Panc1 (cell line): Measurements from ENCODE around the gene LRRN4CL. TPM values are rescaled to one million over a fixed set of nuclear protein-coding genes. Genes with fewer than 3 reads are reported as not detected.

Experiments
- ATAC-seq: fragments of 200-7000 bp; cut with Tn5 transposase; 2 replicates; pipeline ENCODE4 v1.9.1; 2020; ENCODE audit warnings: mild to moderate bottlenecking, moderate library complexity
- BruUV-seq: library from RNA; stranded (reverse); fragments of 400-500 nt; replicated peaks from 2 replicates; lab custom pipeline; 2021; lab: Mats Ljungman, UMichigan
- CTCF ChIA-PET: fragments of 300-600 bp; sonication (Branson Sonifier 250); formaldehyde crosslinking; loops from one replicate; lab custom pipeline; 2022; ENCODE audit warnings: antibody characterized with exemption; lab: Charles Lee
- POLR2A ChIA-PET: fragments of 300-600 bp; sonication (Branson Sonifier 250); formaldehyde crosslinking; loops from one replicate; lab custom pipeline; 2022; ENCODE audit warnings: antibody characterized with exemption; lab: Charles Lee
- DNase-seq: peaks from one replicate; pipeline ENCODE4 v3.0.0-alpha.2; 2010; ENCODE audit warnings: low read depth, low spot score
- H3K27ac ChIP-seq: 2 replicates; pipeline ENCODE4 v1.5.1; 2011; ENCODE audit warnings: mild to moderate bottlenecking, low read length, inconsistent platforms
- H3K27me3 ChIP-seq: fragments of 200-500 bp; sonication (Bioruptor generic); 2 replicates; pipeline ENCODE4 v1.6.0; 2014; ENCODE audit warnings: low read length, inconsistent platforms; ENCODE audit not compliant: control insufficient read depth, insufficient read depth
- H3K36me3 ChIP-seq: fragments of 200-500 bp; sonication (Bioruptor generic); 2 replicates; pipeline ENCODE4 v1.5.1; 2014; ENCODE audit warnings: inconsistent platforms, mild to moderate bottlenecking, low read length, moderate library complexity; ENCODE audit not compliant: control insufficient read depth, insufficient read depth
- H3K4me1 ChIP-seq: 2 replicates; pipeline ENCODE4 v1.5.1; 2011; ENCODE audit warnings: inconsistent platforms, mild to moderate bottlenecking, low read length, moderate library complexity; ENCODE audit not compliant: control insufficient read depth, insufficient read depth
- H3K4me3 ChIP-seq, 2 experiments: 2 replicates each; pipeline ENCODE4 v1.5.1; 2011 to 2012; ENCODE audit warnings: low read depth in 2 of 2, low read length in 2 of 2, mild to moderate bottlenecking in 2 of 2, inconsistent platforms in 1 of 2, moderate library complexity in 1 of 2
- H3K9me3 ChIP-seq: fragments of 200-500 bp; sonication (Bioruptor generic); 2 replicates; pipeline ENCODE4 v1.5.1; 2014; ENCODE audit warnings: low read depth, mild to moderate bottlenecking, inconsistent platforms, low read length, moderate library complexity; ENCODE audit not compliant: control insufficient read depth, insufficient read depth
- POLR2AphosphoS5 ChIP-seq: IDR thresholded peaks from 2 replicates; pipeline ENCODE4 v1.6.1; 2012; ENCODE audit warnings: mild to moderate bottlenecking, low read depth, low read length, moderate library complexity
- SIN3A ChIP-seq: IDR thresholded peaks from 2 replicates; pipeline ENCODE4 v1.6.1; 2012; ENCODE audit warnings: low read depth, mild to moderate bottlenecking, low read length, moderate library complexity, borderline replicate concordance; ENCODE audit not compliant: insufficient read depth
- TCF7L2 ChIP-seq: IDR thresholded peaks from 2 replicates; pipeline ENCODE4 v1.6.1; 2011; ENCODE audit warnings: mild to moderate bottlenecking, low read depth, low read length, inconsistent platforms
- in situ Hi-C: cut with HindIII; loops from 2 replicates; pipeline ENCODE4 v1.10.0; 2016; ENCODE audit warnings: low sequenced_read_pairs, low pct_unique_long_range_greater_than_20kb
- intact Hi-C: fragments of 100-400 bp; cut with micrococcal nuclease; formaldehyde crosslinking; loops from one replicate; pipeline ENCODE4 v1.10.0; 2022; ENCODE audit not compliant: unreplicated experiment
- total RNA-seq: library from RNA; stranded (reverse); gene quantifications from one replicate; pipeline ENCODE4 v1.2.1, GENCODE V29; 2021; ENCODE audit not compliant: unreplicated experiment
- TF ChIP-seq, protein P1 (sequence below): fragments of 450-650 bp; IDR thresholded peaks from 2 replicates; pipeline ENCODE4 v1.5.1; 2017; ENCODE audit warnings: mild to moderate bottlenecking
- TF ChIP-seq, protein P2 (sequence below), 2 experiments: IDR thresholded peaks; 2 replicates each; pipeline ENCODE4 v1.6.1; 2011 to 2012; ENCODE audit warnings: low read depth in 2 of 2, control low read depth in 1 of 2, low read length in 1 of 2, mild to moderate bottlenecking in 1 of 2, moderate library complexity in 1 of 2; ENCODE audit not compliant: insufficient read depth in 1 of 2

Gene LRRN4CL
- total RNA-seq, 1 experiment from 2014 or later: 0.13 TPM

DNA sequence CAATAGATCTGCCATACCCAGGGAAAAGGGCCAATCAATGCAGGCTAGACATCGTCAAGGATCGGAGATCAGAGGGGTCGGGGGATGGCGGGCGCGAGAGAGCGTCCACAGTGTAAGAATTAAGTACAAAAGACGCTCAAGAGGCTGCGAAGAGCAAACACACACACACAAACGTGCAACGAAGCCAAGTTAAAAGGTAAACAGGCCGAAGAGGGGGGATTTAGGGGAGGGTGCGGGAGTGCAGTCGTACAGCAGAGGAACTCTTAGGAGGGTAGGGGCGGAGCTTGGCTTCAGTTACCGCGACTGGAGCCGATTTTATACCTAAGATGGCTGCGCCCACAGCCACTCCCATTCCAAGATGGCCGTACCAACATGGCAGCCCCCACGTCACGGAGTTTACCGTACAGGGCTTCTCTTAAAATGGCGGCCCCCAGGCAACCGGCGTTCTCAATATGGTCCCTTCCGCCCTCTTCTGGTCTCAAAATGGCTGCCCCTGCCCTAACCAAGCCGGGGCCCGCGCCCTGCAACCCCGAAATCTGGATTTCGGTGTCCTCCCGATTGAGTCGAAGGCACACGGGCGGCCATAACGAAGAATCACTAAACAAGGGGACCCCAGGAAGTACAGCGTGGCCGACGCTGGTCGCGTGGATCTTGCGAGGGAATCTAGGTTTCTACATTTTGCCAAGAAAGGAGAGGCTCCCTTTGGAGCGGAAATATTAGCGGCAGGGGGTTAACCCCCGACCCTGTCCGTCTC, 20.1 kb upstream of the LRRN4CL start:
- H3K36me3 ChIP-seq: peaks cover 8% of the 10 kb centered on the region

DNA sequence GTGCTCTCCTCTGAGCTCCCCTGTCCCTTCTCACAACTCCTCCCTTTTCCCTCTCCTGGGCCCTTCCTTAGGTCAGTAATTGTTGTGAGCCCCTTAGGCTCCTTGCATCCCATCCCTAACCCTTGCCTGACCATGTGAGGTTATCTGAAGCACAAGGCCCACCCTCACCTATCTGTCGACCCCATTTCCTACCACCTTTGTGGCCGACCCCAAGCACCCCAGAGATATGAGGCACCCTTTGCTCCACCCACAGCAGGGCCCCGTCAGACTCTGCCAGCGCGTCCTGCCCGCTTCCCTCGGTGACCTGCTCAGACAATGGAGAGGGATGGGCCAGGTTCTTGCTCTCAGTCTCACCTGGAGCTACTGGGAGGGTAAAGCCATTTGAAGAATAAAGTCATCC, 19.5 kb upstream of the LRRN4CL start:
- TF ChIP-seq POLR2AphosphoS5 (no peak), TCF7L2 (no peak), SIN3A (no peak)
- TF ChIP-seq, protein P1, sequence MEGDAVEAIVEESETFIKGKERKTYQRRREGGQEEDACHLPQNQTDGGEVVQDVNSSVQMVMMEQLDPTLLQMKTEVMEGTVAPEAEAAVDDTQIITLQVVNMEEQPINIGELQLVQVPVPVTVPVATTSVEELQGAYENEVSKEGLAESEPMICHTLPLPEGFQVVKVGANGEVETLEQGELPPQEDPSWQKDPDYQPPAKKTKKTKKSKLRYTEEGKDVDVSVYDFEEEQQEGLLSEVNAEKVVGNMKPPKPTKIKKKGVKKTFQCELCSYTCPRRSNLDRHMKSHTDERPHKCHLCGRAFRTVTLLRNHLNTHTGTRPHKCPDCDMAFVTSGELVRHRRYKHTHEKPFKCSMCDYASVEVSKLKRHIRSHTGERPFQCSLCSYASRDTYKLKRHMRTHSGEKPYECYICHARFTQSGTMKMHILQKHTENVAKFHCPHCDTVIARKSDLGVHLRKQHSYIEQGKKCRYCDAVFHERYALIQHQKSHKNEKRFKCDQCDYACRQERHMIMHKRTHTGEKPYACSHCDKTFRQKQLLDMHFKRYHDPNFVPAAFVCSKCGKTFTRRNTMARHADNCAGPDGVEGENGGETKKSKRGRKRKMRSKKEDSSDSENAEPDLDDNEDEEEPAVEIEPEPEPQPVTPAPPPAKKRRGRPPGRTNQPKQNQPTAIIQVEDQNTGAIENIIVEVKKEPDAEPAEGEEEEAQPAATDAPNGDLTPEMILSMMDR: no peak
- TF ChIP-seq, protein P2, sequence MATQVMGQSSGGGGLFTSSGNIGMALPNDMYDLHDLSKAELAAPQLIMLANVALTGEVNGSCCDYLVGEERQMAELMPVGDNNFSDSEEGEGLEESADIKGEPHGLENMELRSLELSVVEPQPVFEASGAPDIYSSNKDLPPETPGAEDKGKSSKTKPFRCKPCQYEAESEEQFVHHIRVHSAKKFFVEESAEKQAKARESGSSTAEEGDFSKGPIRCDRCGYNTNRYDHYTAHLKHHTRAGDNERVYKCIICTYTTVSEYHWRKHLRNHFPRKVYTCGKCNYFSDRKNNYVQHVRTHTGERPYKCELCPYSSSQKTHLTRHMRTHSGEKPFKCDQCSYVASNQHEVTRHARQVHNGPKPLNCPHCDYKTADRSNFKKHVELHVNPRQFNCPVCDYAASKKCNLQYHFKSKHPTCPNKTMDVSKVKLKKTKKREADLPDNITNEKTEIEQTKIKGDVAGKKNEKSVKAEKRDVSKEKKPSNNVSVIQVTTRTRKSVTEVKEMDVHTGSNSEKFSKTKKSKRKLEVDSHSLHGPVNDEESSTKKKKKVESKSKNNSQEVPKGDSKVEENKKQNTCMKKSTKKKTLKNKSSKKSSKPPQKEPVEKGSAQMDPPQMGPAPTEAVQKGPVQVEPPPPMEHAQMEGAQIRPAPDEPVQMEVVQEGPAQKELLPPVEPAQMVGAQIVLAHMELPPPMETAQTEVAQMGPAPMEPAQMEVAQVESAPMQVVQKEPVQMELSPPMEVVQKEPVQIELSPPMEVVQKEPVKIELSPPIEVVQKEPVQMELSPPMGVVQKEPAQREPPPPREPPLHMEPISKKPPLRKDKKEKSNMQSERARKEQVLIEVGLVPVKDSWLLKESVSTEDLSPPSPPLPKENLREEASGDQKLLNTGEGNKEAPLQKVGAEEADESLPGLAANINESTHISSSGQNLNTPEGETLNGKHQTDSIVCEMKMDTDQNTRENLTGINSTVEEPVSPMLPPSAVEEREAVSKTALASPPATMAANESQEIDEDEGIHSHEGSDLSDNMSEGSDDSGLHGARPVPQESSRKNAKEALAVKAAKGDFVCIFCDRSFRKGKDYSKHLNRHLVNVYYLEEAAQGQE (IDR thresholded peaks at IDR 0.05; ENCODE audit: insufficient read depth in 1 of 2, low read depth in 2 of 2, low read length in 1 of 2): no peak
- Histone ChIP-seq H3K4me1 (peaks cover 27% of the 10 kb centered on the region), H3K9me3 (no peaks in the 10 kb centered on the region), H3K4me3 (peak overlapping the region; percentile 39 to 56), H3K36me3 (peaks cover 8% of the 10 kb centered on the region), H3K27ac (peak overlapping the region; percentile 83), H3K27me3 (no peaks in the 10 kb centered on the region)
- ATAC-seq (no peak), DNase-seq (no peak)
- in situ Hi-C loops: no loop called here
- POLR2A ChIA-PET: no interaction called here
- CTCF ChIA-PET: no interaction called here
- intact Hi-C loops: no loop called here
- BruUV-seq: no TSS peak

More for the DNA sequence above, 20.1 kb upstream of the LRRN4CL start:
- TF ChIP-seq SIN3A (no peak), TCF7L2 (peak; percentile 56), POLR2AphosphoS5 (peak; percentile 76)
- TF ChIP-seq, protein P1: no peak
- TF ChIP-seq, protein P2 (IDR thresholded peaks at IDR 0.05; ENCODE audit: insufficient read depth in 1 of 2, low read depth in 2 of 2, low read length in 1 of 2): no peak
- peak; percentile 53 for ATAC-seq
- Histone ChIP-seq H3K27me3 (no peaks in the 10 kb centered on the region), H3K27ac (peak overlapping the region; percentile 83), H3K4me1 (peaks cover 27% of the 10 kb centered on the region), H3K4me3 (peak overlapping the region; percentile 39 to 56), H3K9me3 (no peaks in the 10 kb centered on the region)
- ChIA-PET CTCF (no interaction called here), POLR2A (no interaction called here)
- no peak for DNase-seq
- in situ Hi-C loops: no loop called here
- intact Hi-C loops: no loop called here
- BruUV-seq: no TSS peak
